ENCODE data around the gene GPSM1.
A peak's percentile ranks its signal among the peaks of the same experiment; 100 is the strongest.

GPSM1 gene

DNA sequence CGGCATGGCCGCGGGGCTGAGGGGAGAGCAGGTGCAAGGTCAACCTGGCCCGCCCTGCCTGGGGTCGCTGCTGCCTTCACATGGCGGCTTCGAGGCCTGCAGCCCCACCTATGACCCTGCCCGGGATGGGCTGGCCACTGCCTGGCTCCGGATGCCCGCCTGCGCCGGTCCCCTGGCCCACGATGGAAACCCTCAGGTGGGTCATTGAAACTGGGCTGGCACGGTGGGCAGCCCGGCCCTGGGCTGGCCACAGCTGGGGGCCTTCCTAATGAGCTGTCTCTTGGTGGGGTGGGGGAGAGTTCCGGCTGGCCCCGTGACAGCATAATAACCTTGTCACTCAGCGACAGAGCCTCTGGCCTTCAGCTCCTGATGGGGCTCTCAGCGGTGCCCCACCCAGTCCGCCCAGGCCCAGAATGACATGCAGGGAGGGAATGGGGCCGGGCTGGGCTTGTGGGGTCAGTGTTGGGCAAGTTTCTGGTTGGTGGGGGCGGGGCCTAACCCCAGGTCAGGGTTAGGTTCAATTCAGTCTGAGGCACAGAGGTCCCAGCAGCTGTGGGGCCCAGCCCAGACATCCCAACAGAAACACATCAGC is 23.4 kb upstream of the GPSM1 start, which contains the start of gene CCDC187:
Gene CCDC187 (minus strand): TSS at position 270 of the 592 bp plus-strand sequence. CDS start 264 bp downstream, at position 6.
- no peak for DNase-seq (ENCODE audit: low read depth in 2 of 2, low spot score in 1 of 2)

DNA sequence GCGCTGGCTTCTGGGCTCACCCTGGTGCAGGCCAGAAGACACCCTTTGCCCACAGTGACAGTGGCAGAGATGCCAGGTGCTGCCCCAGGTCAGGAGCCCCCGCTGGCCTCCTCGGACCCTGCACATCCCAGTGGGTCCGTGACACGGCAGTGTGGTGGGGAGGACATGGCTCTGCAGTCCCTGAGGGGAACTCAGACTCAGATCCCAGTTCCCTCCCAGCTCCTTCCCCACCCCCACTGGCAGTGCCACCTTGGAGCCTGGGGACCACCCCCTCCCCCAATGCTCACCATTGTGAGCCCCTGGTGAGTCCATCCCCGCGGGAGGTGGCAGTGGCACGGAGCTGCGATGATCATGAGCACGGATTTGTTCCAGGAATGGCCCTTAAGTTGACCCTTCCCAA is 22.9 kb upstream of the GPSM1 start:
- no peak for DNase-seq (ENCODE audit: low read depth in 2 of 2, low spot score in 1 of 2)

DNA sequence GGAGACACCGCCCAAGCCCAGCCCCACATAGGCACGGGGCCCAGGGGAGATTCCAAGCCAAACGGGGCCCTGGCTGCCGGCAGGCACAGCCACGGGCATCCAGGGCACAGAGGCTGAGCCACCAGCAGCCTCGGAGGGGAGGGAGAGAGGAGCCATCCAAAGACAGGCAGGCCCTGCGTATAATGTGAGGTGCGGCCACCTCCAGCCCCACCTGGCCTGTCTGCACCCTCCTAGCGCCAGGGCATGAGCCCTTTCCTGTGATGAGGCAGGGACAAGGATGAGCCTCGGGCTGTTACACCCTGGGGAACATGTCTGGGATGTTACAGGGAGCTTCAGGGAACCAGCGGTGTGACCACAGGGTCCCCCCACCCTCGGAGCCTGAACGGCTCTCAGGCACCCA is 22.4 kb upstream of the GPSM1 start:
- no peak for DNase-seq (ENCODE audit: low read depth in 2 of 2, low spot score in 1 of 2)

DNA sequence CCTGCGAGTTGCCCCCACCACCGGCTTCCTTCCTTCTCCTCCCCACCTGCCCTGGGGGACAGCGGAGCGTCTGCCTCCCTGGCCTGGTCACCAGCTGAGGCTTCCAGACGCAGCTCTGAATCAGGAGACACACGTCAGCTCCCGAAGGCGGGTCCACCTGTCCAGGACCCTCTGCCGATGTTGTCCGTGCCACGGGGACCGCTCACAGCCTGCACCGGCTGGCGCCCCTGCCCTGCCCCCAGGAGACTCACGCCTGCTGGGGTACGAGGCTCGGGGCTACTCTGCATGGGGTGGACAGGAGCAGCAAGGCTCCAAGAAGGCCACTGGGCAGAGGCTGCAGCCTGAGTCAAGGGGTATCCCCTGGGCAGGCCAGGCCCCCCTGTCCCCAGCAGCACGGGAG is 21.5 kb upstream of the GPSM1 start:
- no peak for DNase-seq (ENCODE audit: low read depth in 2 of 2, low spot score in 1 of 2)

DNA sequence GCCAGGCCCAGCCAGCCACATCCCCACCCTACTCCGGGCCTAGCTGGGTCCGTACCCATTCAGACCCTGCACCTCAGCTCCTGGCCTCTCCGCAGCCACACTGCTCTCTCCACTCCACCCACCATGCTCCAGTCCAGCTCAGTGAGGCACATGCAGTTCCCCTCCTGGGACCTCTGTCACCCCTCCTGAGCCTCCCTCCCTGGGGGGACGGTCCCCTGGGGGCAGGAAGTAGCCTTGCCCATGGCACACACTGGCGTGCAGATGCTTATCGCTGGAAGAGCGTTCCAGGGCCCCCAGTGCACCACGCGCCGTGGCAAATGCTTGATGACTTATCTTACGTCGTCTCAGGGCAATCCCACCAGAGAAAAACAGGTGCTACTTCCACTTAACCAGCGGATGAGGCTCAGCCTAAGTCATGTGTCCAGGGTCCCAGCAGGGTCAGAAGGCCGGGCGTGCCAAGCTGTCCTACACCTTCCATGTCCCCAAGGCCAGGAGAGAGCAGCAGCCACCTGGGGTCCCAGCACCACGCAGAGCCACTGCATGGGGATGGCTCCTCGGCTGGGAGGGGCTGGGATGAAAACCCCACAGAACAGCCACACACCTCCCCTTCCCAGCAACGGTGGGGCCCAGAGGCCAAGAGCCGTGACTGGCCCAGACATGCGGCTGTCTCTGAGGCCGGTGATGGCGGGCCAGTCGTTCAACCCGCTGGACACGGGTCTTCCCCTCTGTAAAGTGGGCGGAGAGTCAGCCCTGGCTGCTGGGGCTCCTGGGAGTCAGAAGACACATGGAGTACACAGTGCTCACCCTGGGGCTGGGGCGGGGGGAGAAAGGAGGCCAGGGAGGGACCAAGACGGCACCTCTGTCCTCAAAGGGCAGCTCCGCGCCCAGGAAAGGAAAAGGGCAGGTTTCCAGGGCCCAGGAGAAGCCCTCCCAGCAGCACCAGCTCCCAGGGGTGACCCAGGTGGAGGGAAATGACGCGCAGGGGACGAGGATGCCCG is 20.8 kb upstream of the GPSM1 start:
- no peak for DNase-seq (ENCODE audit: low read depth in 2 of 2, low spot score in 1 of 2)

DNA sequence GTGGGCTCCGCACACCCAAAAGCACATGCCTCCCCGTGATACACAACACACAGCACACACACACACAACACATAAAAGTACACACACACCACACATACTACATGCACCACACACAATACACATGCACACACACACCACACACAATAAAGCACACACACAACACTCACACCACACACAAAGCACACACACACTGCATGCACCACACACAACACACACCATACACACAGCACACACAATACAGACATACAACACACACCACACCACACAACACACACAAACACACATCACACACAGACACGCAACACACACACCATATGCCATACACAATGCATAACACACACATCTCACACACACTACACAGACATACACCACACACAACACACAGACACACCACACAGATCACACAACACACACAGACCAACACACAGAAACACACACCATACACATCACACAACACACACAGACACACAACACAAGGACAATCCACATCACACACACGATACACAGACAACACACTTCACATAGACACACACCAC is 20.1 kb upstream of the GPSM1 start:
- no peak for DNase-seq (ENCODE audit: low read depth in 2 of 2, low spot score in 1 of 2)

DNA sequence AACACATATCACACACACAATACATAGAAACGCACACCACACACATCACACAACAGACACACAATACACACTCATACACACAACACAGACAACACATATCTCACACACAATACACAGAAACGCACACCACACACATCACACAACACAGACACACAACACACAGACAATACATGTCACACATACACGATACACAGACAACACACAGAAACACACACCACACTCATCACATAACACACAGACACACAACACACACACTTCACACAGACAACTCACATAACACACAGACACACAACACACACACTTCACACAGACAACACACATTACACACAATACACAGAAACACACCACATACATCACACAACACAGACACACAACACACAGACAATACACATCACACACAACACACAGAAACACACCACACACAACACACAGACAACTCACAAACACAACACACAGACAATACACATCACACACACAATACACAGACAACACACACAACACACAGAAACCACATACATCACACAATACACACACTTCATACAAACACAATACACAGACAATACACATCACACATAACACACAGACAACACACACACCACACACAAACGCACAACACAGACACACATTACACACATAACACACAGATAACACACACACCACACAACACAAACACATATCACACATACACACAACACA is 19.2 kb upstream of the GPSM1 start:
- DNase-seq (ENCODE audit: low read depth in 2 of 2, low spot score in 1 of 2) = no peak

DNA sequence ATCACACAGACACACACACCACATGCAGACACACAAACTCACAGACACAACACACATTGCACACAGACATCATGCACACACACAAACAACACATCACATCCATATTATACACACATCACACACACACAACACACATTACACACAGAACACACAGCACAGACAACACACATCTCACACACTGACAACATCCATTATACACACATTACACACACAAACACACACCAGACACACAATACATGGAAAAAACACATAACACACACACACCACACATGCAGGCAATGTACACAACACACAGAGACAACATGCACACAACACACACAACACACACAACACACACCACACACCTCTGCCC is 18.7 kb upstream of the GPSM1 start:
- no peak for DNase-seq (ENCODE audit: low read depth in 2 of 2, low spot score in 1 of 2)

DNA sequence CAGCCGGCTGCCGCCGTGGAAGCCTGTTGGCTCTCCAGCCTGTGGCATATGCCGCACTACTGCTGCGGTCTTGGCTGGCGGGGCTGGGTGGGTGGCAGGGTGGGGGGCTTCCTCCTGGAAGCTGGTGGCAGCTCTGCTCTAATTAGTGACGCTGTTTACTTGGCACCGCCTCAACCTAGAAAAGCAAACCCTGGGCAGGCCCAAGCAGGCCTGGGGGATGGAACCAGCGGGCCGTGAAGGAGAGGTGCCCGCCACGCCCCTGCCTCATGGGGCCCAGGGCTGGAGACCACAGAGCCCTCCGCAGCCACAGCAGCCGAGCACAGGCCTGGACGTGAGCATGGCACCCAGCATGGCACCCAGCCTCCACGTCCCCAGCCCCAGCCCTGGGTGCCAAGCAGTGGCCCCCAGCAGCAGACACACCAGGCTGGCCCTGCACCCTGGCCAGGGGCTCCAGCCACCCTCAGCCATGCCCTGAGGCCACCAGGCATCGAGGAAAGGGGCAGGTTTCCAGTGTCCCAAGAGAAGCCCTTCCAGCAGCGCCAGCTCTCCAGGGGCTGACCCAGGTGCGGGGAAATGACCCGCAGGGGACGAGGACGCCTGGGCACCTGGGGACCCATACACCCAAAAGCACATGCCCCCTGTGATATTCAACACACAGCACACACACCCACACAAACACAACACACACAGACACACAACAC is 18.1 kb upstream of the GPSM1 start:
- DNase-seq (ENCODE audit: low read depth in 2 of 2, low spot score in 1 of 2) = no peak

DNA sequence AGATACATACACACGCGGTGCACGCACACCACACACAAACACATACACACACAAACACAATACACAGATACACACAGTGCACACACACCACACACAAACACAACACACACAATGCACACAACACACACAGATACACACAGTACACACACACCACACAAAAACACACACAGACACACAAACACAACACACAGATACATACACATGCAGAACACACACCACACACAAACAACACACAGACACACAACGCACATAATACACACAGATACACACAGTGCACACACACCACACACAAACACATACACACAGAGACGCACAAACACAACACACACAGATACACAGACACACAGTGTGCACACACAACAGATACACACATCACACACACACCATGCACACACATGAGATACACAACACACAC is 17.5 kb upstream of the GPSM1 start:
- DNase-seq (ENCODE audit: low read depth in 2 of 2, low spot score in 1 of 2) = no peak

DNA sequence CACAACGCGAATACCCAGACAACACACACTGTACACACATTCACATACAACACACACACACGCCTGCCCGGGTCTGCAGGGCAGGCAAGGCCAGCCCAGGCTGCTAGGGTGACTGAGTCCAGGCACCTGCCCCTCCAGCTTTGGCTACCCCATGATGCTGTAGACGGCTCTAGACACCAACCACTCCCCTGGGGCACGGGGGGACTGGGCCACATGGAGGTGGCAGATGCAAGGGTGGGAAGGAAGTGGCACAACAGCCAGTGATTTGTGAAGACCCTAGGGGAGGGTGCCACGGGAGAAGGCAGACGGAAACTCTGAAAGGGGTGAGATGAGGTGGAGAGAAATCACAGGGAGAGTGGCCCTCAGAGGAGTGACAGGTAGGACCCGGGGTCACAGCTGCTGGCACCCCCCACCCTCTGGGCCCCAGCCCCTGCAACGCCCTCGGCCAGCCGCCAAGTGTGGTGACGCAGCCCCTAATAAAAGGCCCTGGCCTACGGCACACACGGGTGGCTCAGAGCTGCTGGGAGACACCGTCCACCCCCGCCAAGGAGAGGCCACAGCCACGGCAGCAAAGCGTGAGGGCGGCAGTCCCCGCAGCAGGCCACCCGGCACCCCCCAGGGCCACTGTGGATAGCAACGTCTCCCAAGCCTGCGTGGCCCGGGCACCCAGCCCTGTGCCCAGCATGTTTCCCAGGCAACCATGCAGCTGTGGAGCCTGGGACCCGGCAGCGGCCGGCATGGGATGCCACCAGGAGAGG is 16.9 kb upstream of the GPSM1 start:
- no peak for DNase-seq (ENCODE audit: low read depth in 2 of 2, low spot score in 1 of 2)

DNA sequence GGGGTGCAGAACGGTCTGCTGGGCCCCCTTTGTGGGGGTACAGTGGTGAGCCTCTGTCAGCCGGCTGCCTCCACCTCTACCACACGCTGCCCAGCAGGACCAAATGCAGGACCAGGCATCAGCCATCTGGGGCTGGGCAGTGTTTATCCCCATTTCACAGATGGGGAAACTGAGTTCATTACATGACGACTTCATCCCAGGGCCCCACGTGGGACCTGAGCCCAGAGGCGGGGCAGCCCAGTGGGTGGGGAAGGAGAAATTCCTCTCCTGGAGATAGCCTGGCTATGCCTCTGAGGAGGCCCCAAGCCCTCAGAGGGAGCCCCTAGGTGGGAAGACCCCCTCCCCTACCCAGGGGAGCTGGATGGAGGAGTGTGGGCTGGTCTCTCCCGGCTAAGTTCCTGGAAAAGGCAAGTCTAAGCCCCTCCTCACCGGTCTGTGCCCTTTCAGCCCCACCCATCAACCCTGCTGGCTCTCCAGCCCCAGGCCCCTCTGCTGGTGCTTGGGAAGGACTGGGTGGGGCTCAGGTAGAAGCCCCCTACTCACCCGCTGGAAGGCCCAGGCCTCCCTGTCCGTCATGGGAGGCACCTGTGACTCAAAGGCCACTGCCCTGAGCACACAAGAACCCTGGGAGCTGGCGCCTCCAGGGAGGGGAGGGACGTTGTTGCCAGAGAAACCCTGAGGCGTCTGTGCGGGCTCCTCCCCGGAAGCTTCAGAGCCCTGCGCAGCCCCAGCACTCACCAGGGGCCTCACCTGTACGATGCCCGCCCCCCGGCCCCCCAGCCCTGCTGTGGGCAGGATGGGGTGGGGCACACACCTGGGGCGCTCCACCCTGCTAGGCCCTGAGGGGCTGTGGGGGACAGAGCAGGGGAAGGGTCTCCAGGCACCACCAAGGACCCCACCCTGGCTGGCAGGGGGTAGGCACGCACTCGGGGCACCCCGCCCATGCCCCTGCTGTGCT is 16.0 kb upstream of the GPSM1 start:
- DNase-seq (ENCODE audit: low read depth in 2 of 2, low spot score in 1 of 2) = no peak

DNA sequence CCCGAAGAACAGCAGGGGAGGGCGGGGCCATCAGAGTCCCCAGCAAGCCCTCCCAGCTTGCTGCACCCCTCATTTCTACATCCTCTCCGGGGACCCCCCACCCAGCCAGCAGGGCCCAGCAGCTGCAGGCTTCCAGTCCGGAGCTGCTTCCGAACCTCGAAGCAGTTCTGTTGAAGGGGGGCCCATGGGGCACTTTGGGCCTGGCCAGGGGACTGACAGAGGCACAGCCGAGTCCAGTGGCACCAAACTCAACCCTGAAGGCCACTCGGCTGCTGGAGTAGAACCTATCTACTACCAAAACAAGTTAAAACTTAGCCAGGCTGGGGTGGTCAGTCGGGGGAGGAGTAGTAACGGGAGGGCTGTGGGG is 15.3 kb upstream of the GPSM1 start:
- DNase-seq (ENCODE audit: low read depth in 2 of 2, low spot score in 1 of 2) = no peak

DNA sequence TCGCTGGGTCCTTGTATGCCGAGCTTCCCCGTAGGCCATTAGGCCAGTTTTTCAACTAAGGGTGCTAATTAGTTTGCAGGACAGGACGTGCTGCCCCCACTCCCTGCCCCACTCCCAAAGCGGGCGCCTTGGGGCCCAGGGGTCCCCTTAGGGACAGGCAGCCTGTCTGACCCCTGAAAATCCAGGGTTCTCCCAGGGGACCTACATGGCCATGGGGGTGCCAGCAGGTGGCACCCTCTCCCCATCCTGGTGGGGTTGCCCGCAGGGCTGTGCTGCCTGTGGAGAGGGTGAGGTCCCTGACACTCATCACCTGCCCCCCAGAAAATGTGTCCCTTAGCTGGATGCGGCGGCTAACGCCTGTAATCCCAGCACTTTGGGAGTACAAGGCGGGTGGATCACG is 14.9 kb upstream of the GPSM1 start:
- DNase-seq (ENCODE audit: low read depth in 2 of 2, low spot score in 1 of 2) = peak in 1 of 2 donors; percentile 19

DNA sequence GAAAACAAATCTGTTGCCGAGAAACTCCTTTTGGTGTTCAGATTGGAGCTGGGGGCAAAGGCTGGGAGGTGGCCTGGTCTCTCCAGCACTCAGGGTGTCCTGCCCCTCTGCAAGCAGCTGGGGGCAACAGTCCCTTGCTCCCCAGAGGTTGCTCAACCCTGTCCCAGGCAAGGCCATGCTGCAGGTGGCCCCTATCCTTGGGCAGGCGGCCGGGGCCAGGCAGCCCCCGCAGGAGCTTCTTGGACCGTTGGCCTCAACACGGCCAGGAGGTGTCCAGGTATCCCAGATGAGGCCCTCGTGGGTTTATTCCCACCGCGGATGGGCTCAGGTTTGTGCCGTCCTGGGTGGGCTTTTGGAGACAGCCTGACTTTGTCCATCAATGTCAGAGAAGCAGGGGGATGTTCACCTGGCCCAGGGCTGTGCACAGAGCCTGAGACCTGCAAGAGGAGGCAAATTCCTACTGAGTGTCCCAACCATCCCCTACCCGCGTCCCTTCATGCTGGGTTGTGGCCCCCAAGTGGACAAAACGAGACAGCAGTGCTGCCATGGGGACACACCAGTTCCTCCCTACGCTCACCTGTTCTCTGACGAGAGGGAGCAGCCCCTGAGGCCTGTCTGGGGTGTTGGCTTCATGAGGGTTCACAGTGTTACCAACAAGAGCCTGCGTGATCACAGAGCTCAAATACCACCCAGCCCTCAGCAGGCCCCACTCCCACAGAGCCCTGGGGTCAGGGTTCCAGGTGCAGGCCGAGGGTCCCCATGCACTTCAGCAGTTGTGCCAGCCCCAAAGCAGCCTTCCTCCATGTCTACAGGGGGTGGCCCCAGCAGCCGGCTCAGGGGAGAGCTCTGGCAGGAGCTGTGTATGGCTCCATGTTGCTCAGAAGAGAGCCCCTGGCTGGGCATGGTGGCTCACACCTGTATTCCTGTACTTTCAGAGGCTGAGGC is 14.0 kb upstream of the GPSM1 start:
- no peak for DNase-seq (ENCODE audit: low read depth in 2 of 2, low spot score in 1 of 2)

DNA sequence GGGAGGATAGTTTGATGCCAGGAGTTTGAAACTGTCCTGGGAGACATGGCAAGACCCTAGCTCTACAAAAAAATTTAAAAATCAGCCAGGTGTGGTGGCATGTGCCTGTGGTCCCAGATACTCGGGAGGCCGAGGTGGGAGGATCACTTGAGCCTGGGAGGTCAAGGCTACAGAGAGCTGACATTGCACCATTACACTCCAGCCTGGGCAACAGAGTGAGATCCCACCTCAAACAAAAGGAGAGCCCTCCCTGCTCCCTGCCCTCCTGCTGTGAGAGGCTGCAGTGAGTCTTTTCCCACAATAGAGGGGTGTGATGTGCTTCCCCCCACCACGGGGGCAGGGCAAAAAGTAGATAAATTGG is 13.3 kb upstream of the GPSM1 start:
- DNase-seq (ENCODE audit: low read depth in 2 of 2, low spot score in 1 of 2) = no peak

DNA sequence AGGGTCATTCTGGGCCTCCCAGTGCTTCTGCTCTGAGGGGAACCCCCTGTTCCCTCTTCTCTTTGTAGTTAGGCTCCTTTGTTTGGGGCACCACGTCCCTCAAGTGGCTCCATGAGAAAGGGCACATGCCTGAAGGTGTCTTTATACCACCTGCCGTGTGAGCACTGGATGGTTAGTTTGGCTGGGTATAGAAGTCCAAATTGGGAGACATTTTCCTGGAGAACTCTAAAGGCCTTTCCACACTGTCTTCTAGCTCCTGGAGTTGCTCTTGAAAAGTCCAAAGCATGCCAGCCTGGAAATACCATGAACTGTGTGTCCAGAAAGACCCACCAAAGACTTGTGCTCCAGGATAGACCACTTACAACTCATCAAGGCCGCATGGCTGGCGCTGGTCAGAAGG is 12.4 kb upstream of the GPSM1 start:
- no peak for DNase-seq (ENCODE audit: low read depth in 2 of 2, low spot score in 1 of 2)

DNA sequence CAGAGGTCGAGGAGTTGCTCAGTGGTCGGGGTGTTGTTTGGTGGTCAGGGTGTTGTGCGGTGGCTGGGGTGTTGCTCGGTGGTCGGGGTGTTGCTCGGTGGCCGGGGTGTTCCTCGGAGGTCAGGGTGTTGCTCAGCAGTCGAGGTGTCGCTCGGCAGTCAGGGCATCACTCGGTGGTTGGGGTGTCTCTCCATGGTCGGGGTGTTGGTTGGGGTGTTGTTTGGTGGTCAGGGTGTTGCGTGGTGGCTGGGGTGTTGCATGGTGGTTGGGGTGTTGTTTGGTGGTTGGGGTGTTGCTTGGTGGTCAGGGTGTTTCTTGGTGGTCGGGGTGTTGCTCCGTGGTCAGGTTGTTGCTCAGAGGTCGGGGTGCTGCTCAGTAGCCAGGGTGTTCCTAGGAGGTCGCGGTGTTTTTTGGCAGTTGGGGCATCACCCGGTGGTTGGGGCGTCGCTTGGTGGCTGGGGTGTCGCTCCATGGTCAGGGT is 11.0 kb upstream of the GPSM1 start:
- peak in 1 of 2 donors; percentile 30 for DNase-seq (ENCODE audit: low read depth in 2 of 2, low spot score in 1 of 2)
